Small intestine (tissue), 7 donors: Measurements from ENCODE around the gene TBRG4. TPM values are rescaled to one million over a fixed set of nuclear protein-coding genes. Genes with fewer than 3 reads are reported as not detected.

ENCODE experiments used
- DNase-seq, 2 donors: peaks; one replicate each; pipeline versions ENCODE4 v3.0.0 to v3.0.0-alpha.2; 2013
- FAIRE-seq: peaks from 2 replicates; lab custom pipeline; 2012; peaks lifted over from hg19 to GRCh38; lab: Jason Lieb, UNC
- H3K27ac ChIP-seq, 3 donors: one replicate each; pipeline ENCODE4 v1.5.1; 2013; ENCODE audit warnings: low read length in 2 of 3, mild to moderate bottlenecking in 2 of 3, control low read depth in 1 of 3, inconsistent platforms in 1 of 3, low read depth in 1 of 3, moderate library complexity in 1 of 3
- H3K27me3 ChIP-seq, 3 donors: one replicate each; pipeline ENCODE4 v1.6.1; 2013; ENCODE audit warnings: low read length in 3 of 3, inconsistent platforms in 1 of 3; ENCODE audit not compliant: control insufficient read depth in 3 of 3, insufficient read depth in 3 of 3
- H3K36me3 ChIP-seq, 3 donors: one replicate each; pipeline ENCODE4 v1.6.1; 2013; ENCODE audit warnings: low read length in 3 of 3, inconsistent platforms in 1 of 3, low read depth in 1 of 3, mild to moderate bottlenecking in 1 of 3, moderate library complexity in 1 of 3; ENCODE audit not compliant: control insufficient read depth in 3 of 3, insufficient read depth in 2 of 3
- H3K4me1 ChIP-seq, 3 donors: one replicate each; pipeline ENCODE4 v1.6.1; 2013; ENCODE audit warnings: low read length in 2 of 3, inconsistent platforms in 1 of 3, low read depth in 1 of 3, mild to moderate bottlenecking in 1 of 3, moderate library complexity in 1 of 3; ENCODE audit not compliant: control insufficient read depth in 3 of 3, insufficient read depth in 2 of 3
- H3K4me3 ChIP-seq, 3 donors: one replicate each; pipeline ENCODE4 v1.5.1; 2013; ENCODE audit warnings: low read length in 3 of 3, control low read depth in 1 of 3, inconsistent platforms in 1 of 3, low read depth in 1 of 3, mild to moderate bottlenecking in 1 of 3, moderate library complexity in 1 of 3
- H3K9me3 ChIP-seq, 2 donors: one replicate each; pipeline ENCODE4 v1.6.1; 2013; ENCODE audit warnings: low read depth in 1 of 2, low read length in 1 of 2; ENCODE audit not compliant: control insufficient read depth in 2 of 2, insufficient read depth in 1 of 2
- WGBS, 3 donors: extraction: QIAGEN DNeasy Blood & Tissue Kit; methylation state at CpG; one replicate each; pipeline ENCODE4 v1.1.7; 2013; 5-methylcytosine and 5-hydroxymethylcytosine counted together
- polyA plus RNA-seq, 4 donors: library from polyadenylated mRNA; stranded (reverse) in 3 of 4; unstranded in 1 of 4; fragments of 200-250 nt in 3 of 4; fragments of 120-200 nt in 1 of 4; gene quantifications; one replicate each; pipeline versions ENCODE4 v1.2.1 to v1.2.3, GENCODE V29; 2013
- donor health status: healthy with polysubstance abuse.
- donor health status: control.
- donor health status: control.
- donor health status: Bipolar disorder and iron deficiency.
- donor health status: healthy.

Gene TBRG4
- polyA plus RNA-seq, 4 donors = 44.9 to 70.7 (median 58.2) TPM

DNA sequence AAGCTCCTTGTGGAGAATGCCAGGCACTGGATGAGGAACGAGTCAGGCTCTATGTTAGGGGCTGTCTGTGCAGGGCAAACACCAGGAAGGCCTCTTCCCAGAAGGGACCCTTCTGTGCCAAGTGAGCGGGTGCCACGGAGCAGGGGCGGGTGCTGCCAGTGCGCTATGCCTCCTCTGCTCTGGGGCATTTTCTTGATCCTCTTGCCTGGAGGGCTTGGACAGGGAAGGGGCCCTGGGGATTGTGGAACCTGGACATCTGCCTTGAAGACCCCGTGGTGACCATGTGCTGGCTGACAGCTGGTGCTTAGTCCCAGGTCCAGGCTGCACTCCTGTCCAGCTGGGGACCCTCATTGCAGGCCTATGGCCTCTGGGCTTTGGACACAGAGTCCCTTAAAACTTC lies 15.4 kb upstream of the TBRG4 start:
- Histone ChIP-seq H3K27ac (no peak overlapping the region), H3K4me3 (no peak overlapping the region), H3K9me3 (no peaks in the 10 kb centered on the region), H3K4me1 (no peaks in the 10 kb centered on the region), H3K27me3 (no peaks in the 10 kb centered on the region), H3K36me3 (no peaks in the 10 kb centered on the region)
- DNase-seq (no peak), FAIRE-seq (no peak)
- 78 to 89% (median 88%) methylated on average over 6 of the region's 6 CpGs for WGBS, 3 donors

DNA sequence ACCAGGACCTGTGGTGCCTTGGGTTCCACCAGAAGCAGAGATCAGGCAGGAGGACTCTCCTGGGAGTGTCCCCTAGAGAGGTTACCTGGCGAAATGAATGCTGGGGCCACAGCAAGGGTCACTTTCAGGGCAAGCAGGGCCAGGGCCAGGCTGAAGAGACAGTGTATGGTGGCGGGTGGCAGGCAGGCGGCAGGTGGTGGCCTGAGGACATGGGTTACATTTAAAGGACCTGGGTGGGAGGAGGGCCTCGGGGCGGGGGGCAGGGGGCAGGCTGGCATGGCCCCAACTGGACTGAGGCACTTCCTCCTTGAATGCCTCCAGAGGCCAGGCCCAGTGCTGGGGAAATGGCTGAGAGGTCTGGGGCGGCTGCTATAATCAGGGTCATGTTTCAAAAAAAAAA lies 14.7 kb upstream of the TBRG4 start:
- no peak overlapping the region for H3K27ac ChIP-seq
- 72 to 83% (median 79%) methylated on average over 6 of the region's 6 CpGs for WGBS, 3 donors
- no peak for FAIRE-seq

DNA sequence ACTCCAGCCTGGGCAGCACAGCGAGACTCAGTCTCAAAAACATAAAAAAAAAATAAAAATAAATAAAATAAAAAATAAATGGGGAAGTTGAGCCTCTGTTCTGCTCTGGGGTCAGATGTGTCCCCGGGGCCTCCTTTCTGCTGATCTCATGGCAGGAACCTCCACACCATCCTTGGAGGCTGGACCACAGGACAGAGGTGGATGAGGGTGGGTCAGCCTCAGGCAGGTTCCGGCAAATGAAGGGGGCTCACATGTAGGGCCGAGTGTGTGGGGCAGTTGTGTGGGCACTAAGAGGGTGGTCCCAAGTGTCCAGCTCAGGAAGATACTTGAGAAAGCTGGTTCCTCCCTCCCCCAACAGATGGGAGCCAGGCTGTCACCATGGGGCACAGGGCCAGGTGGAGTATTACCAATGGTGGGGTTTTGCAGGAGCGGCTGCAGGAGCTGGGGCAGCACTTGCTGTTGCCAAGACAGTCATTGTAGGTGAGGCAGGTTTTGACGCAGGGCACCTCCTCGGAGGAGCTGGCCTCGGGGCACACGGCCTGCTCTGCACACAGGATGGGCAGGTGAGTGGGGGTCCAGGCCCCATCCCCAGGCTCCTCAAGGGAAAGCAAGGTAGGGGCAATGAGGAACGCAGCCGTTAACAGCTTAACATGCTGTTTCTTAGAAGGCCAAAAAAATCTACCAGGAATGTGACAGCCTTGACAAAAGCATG lies 13.9 kb upstream of the TBRG4 start:
- Histone ChIP-seq H3K4me3 (no peak overlapping the region), H3K4me1 (no peaks in the 10 kb centered on the region), H3K36me3 (no peaks in the 10 kb centered on the region), H3K27ac (no peak overlapping the region), H3K9me3 (peaks cover 0 to 9% of the 10 kb centered on the region in 2 donors), H3K27me3 (no peaks in the 10 kb centered on the region)
- DNase-seq = no peak
- WGBS, 3 donors = 90 to 92% (median 91%) methylated on average over 11 of the region's 11 CpGs
- FAIRE-seq = no peak

More for the DNA sequence above, 14.7 kb upstream of the TBRG4 start:
- Histone ChIP-seq H3K4me3 (no peak overlapping the region), H3K4me1 (no peaks in the 10 kb centered on the region), H3K9me3 (peaks cover 0 to 7% of the 10 kb centered on the region in 2 donors), H3K27me3 (no peaks in the 10 kb centered on the region), H3K36me3 (no peaks in the 10 kb centered on the region)
- no peak for DNase-seq

DNA sequence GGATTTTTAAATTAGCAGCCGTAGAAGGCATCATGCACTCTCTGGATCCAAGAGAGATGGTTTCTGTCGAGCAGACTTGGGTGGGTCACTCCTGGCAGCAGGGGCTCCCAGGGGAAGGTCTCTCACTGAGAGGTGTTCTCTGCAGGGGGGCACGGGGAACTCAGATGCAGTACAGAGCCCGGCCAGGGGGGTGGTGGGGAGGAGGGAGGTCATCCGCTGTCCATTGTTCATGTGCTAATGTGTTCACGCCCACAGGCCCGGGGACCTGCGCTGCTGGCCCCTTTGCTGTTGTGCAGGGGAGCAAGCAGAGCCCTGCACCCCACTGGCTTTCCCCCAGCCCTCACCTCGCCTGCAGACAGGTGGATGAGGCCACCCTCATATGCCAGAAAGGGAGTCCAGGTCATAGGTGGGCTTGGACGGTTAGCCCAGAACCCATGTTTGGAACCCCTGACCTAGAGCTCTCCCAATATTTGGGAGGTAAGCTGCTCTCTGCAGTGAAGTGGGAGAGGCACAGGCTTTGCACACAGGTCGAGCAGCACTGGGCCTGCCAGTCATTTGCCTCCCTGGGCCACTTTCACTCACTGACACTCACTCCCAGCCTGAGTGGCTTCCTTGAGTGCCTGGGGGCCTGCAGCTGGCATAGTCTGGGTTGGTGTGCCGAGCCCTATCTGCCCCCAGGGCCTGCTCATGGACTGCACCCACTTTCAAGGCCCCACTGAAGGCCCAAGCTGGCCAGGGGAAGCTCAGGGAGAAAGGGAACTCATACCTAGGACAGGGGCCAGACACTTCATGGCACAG lies 12.6 kb upstream of the TBRG4 start:
- no peak for FAIRE-seq
- DNase-seq = no peak
- Histone ChIP-seq H3K36me3 (no peaks in the 10 kb centered on the region), H3K27ac (no peak overlapping the region), H3K4me1 (no peaks in the 10 kb centered on the region), H3K4me3 (no peak overlapping the region), H3K27me3 (no peaks in the 10 kb centered on the region), H3K9me3 (peaks cover 0 to 9% of the 10 kb centered on the region in 2 donors)
- 75 to 82% (median 81%) methylated on average over 12 of the region's 12 CpGs for WGBS, 3 donors

DNA sequence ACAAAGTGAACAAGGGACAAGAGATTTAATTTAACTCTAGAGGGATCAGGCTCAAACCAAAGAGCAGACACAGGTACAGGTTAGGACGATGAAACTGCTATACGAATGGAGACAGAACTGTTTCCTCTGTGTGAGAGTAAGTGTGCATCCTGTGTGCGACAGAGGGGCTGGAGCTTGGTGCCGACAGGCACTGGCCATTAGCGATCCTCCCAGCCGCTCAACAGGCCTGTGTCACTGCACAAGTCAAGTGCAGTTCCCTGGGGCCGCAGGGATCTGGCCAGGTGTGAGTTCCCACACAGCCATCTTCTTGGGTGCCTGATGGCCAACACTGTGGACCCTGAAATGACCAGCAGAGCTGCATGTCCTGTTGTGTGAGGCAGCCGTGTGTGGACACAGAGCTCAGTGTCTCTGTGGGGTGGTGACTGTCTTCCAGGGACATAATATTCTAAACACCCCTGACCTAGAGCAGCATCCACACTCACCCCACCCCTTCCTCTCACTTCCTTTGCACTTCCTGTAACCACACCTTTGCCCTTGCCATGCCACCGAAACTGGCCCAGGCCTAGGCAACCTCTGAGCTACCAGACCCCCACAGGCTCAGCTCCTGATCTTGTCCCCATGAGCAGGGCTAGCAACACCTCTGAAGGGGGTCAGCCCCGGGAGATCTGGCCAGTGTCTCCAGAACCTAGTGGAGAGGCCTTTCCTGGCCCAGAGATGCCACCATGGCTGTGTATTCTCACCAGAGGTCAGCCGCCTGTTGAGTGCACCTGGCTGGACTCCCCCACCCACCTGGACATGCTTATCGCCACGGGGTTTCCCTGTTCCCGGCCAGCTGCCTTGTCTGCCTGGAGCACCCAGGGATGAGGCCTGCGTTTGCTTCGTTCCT lies 11.7 kb upstream of the TBRG4 start:
- DNase-seq (no peak), FAIRE-seq (no peak)
- Histone ChIP-seq H3K27ac (no peak overlapping the region), H3K4me1 (no peaks in the 10 kb centered on the region), H3K36me3 (no peaks in the 10 kb centered on the region), H3K9me3 (peaks cover 0 to 9% of the 10 kb centered on the region in 2 donors), H3K4me3 (no peak overlapping the region), H3K27me3 (no peaks in the 10 kb centered on the region)
- WGBS, 3 donors = 80 to 84% (median 82%) methylated on average over 16 of the region's 16 CpGs

DNA sequence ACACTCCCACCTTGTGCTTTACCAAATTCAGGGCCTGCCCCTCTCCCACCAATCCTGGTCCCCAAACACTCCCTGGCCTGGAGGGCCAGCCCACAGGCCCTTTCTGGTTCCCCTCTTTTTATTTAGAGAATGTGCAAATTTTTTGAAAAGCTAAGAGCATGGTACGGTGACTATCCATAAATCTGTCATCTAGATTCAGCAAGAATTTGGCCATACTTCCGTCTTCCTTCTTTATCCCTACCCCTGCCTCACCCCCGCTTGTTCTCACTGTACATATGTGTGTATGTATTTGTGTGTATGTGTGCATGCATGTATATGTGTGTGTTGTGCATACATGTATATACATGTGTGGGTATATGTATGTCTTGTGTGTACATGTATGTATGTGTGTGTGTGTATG lies 8.1 kb upstream of the TBRG4 start:
- Histone ChIP-seq H3K36me3 (no peaks in the 10 kb centered on the region), H3K27ac (no peak overlapping the region), H3K27me3 (no peaks in the 10 kb centered on the region), H3K4me3 (no peak overlapping the region), H3K9me3 (peaks cover 0 to 9% of the 10 kb centered on the region in 2 donors), H3K4me1 (peaks cover 0 to 6% (median 0%) of the 10 kb centered on the region in 3 donors)
- no peak for DNase-seq
- no peak for FAIRE-seq
- WGBS, 3 donors = 95 to 99% (median 97%) methylated on average over 3 of the region's 3 CpGs

DNA sequence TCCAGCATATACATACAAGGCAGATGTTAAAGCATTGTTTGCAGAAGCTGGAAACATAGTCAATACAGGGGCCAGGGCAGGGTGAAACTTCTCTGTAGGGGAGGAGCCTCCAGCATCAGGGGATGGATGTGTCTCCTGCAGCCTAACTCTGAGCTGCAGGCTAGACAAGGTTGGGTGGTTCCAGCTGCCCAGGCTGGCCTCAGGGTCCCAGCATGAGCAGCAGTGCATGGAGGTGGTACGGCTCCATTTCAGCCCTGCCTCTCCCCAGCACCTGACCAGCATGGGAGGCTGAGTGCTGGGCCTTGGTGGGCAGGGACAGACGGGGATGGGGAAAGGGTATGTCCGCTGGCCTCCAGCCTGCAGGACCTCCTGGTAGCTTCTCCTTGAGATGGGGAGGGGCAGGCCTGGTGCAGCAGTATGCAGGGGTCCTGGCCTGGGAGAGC lies 7.4 kb upstream of the TBRG4 start:
- Histone ChIP-seq H3K36me3 (no peaks in the 10 kb centered on the region), H3K4me3 (no peak overlapping the region), H3K9me3 (peaks cover 0 to 9% of the 10 kb centered on the region in 2 donors), H3K27ac (no peak overlapping the region), H3K27me3 (no peaks in the 10 kb centered on the region), H3K4me1 (peaks cover 0 to 9% (median 0%) of the 10 kb centered on the region in 3 donors)
- DNase-seq (no peak), FAIRE-seq (no peak)
- 84 to 92% (median 90%) methylated on average over 3 of the region's 3 CpGs for WGBS, 3 donors

DNA sequence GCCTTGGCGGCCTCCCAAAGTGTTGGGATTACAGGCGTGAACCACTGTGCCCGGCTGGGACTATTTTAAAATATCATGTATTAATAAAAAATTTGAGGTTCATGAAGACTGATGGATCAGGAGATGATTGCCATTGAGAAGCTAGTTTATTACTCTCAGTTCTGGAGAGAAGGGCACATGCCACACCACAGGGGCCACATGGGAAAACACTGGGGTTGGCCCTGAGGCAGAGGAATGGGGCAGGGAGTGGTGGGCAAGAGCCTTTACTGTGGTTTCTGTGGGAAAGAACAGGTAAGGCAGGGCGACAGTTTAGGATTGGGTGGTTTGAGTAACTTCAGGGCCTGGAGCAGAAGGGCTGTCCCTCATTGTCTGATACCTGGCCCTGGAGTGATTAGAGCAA lies 6.8 kb upstream of the TBRG4 start:
- no peak overlapping the region for H3K27ac ChIP-seq
- H3K9me3 ChIP-seq = peaks cover 0 to 9% of the 10 kb centered on the region in 2 donors
- FAIRE-seq = no peak
- DNase-seq = no peak
- H3K27me3 ChIP-seq = no peaks in the 10 kb centered on the region
- peaks cover 0 to 9% (median 0%) of the 10 kb centered on the region in 3 donors for H3K4me1 ChIP-seq
- WGBS, 3 donors = 77 to 85% (median 82%) methylated on average over 4 of the region's 4 CpGs
- no peak overlapping the region for H3K4me3 ChIP-seq
- no peaks in the 10 kb centered on the region for H3K36me3 ChIP-seq
